ENCODE data around the gene SHC4. TPM values are rescaled to one million over a fixed set of nuclear protein-coding genes. Genes with fewer than 3 reads are reported as not detected.

The SHC4 gene
- total and polyA plus RNA-seq, 9 of the 15 experiments (the other 6 are each of a cell fraction or from before 2014, with no cell fraction given), result 0.43 to 1.2 (median 0.67) TPM

DNA sequence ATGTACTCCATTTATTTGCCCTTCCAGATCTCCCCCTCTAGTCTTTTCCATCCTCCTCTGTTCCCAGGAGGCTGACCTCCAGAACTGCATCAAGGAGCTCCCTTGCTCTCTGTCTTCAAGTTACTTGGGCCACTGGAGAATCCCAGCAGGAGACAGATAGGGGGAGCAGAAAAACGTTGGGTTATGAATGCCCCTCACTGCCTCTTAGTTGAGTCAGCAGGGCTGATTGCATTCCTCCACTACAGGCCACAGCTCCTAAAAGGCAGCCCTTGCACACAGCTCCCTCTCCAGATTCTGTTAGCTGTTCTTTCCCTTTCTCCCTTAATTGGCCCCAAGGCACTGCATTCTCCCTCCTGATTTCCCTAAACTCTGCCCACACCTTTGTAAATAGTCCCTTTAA, 140.5 kb downstream of the SHC4 start:
- BruUV-seq (replicated peaks), result no TSS peak

More for the DNA sequence above, 140.5 kb downstream of the SHC4 start:
- no peak overlapping the region for H2AFZ ChIP-seq (ENCODE audit: low read depth, low read length)
- no peaks in the 10 kb centered on the region for H3K79me2 ChIP-seq (ENCODE audit: control insufficient read depth, insufficient read depth, low read length)
- H3K9me3 ChIP-seq (replicated peaks; ENCODE audit: control insufficient read depth, insufficient read depth, low read depth, low read length), result no peaks in the 10 kb centered on the region
- WGBS (ENCODE audit: insufficient coverage, low coverage, missing lambda C conversion rate), result 0% methylated on average over 1 of the region's 1 CpG
- ATAC-seq, result no peak
- in situ Hi-C loops (cut with MboI), result loop anchor here (25.0 kb wide), 1 partner anchor 461 kb away; no protein-coding TSS in a partner anchor
- H3K4me2 ChIP-seq (ENCODE audit: insufficient read depth, low read length), result no peak overlapping the region
- H3K4me3 ChIP-seq, result no peak overlapping the region
- CTCF ChIA-PET (ENCODE audit: low intra/inter-chr PET ratio), result no interaction called here
- FAIRE-seq, result no peak
- TF ChIP-seq LARP7 (IDR thresholded peaks at IDR 0.05) (no peak), CEBPB (tag; IDR thresholded peaks at IDR 0.05) (no peak), ZNF316 (IDR thresholded peaks at IDR 0.05) (no peak), PYGO2 (tag; IDR thresholded peaks at IDR 0.05) (no peak), ETS2 (tag; IDR thresholded peaks at IDR 0.05; ENCODE audit: borderline replicate concordance, poor library complexity, severe bottlenecking) (no peak), ZNF75A (CRISPR knock-in tag; IDR thresholded peaks at IDR 0.05) (no peak), HMGXB4 (CRISPR knock-in tag; IDR thresholded peaks at IDR 0.05) (no peak), NRF1 (conservative IDR thresholded peaks at IDR 0.05 in 1 of 2, IDR thresholded peaks at IDR 0.05 in 1 of 2) (no peak), NR1H2 (CRISPR knock-in tag; IDR thresholded peaks at IDR 0.05) (no peak), ETV5 (CRISPR knock-in tag; IDR thresholded peaks at IDR 0.05; ENCODE audit: low read depth) (no peak), ZNF76 (CRISPR knock-in tag; IDR thresholded peaks at IDR 0.05; ENCODE audit: borderline replicate concordance) (no peak), GATAD2A (IDR thresholded peaks at IDR 0.05) (no peak)
- TF ChIP-seq, protein P1, sequence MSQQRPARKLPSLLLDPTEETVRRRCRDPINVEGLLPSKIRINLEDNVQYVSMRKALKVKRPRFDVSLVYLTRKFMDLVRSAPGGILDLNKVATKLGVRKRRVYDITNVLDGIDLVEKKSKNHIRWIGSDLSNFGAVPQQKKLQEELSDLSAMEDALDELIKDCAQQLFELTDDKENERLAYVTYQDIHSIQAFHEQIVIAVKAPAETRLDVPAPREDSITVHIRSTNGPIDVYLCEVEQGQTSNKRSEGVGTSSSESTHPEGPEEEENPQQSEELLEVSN (IDR thresholded peaks at IDR 0.05; ENCODE audit: borderline replicate concordance in 1 of 2, extremely low read depth in 1 of 2, insufficient read depth in 1 of 2, insufficient read length in 1 of 2, low read depth in 1 of 2, low read length in 1 of 2, poor library complexity in 1 of 2, severe bottlenecking in 1 of 2), result no peak
- TF ChIP-seq, protein P2, sequence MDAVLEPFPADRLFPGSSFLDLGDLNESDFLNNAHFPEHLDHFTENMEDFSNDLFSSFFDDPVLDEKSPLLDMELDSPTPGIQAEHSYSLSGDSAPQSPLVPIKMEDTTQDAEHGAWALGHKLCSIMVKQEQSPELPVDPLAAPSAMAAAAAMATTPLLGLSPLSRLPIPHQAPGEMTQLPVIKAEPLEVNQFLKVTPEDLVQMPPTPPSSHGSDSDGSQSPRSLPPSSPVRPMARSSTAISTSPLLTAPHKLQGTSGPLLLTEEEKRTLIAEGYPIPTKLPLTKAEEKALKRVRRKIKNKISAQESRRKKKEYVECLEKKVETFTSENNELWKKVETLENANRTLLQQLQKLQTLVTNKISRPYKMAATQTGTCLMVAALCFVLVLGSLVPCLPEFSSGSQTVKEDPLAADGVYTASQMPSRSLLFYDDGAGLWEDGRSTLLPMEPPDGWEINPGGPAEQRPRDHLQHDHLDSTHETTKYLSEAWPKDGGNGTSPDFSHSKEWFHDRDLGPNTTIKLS (IDR thresholded peaks at IDR 0.05; ENCODE audit: borderline replicate concordance, low read depth), result no peak
- TF ChIP-seq, protein P3, sequence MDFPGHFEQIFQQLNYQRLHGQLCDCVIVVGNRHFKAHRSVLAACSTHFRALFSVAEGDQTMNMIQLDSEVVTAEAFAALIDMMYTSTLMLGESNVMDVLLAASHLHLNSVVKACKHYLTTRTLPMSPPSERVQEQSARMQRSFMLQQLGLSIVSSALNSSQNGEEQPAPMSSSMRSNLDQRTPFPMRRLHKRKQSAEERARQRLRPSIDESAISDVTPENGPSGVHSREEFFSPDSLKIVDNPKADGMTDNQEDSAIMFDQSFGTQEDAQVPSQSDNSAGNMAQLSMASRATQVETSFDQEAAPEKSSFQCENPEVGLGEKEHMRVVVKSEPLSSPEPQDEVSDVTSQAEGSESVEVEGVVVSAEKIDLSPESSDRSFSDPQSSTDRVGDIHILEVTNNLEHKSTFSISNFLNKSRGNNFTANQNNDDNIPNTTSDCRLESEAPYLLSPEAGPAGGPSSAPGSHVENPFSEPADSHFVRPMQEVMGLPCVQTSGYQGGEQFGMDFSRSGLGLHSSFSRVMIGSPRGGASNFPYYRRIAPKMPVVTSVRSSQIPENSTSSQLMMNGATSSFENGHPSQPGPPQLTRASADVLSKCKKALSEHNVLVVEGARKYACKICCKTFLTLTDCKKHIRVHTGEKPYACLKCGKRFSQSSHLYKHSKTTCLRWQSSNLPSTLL (IDR thresholded peaks at IDR 0.05), result no peak
- intact Hi-C loops (cut with micrococcal nuclease), result no loop called here
- no peaks in the 10 kb centered on the region for H3K36me3 ChIP-seq (ENCODE audit: control insufficient read depth, insufficient read depth, low read length)
- no peak for DNase-seq (ENCODE audit: extremely low read depth in 1 of 4, low spot score in 3 of 4)
- no peaks in the 10 kb centered on the region for H4K20me1 ChIP-seq (replicated peaks; ENCODE audit: control insufficient read depth, insufficient read depth, low read length)
- H3K27ac ChIP-seq (ENCODE audit: extremely low read depth, low read depth, low read length), result no peak overlapping the region
- H3K4me1 ChIP-seq (replicated peaks in 1 of 2; ENCODE audit: control insufficient read depth in 2 of 2, insufficient read depth in 2 of 2, low read length in 2 of 2), result no peaks in the 10 kb centered on the region
- no peaks in the 10 kb centered on the region; a peak in 1 of 5 replicates for H3K27me3 ChIP-seq (ENCODE audit: control insufficient read depth in 2 of 2, insufficient read depth in 2 of 2, low read length in 2 of 2)
- POLR2A ChIA-PET, result no interaction called here
- no peaks in the 10 kb centered on the region for H3K9me1 ChIP-seq (ENCODE audit: control insufficient read depth, insufficient read depth, low read length)
- no peak overlapping the region for H3K9ac ChIP-seq (ENCODE audit: insufficient read depth in 1 of 2, low read depth in 2 of 2, low read length in 2 of 2)

Measured in K562 (cell line).